GM21367 (cell line): ENCODE results near the gene MS4A14.
A peak's percentile ranks its signal among the peaks of the same experiment; 100 is the strongest.
"Not testable (repeated sequence)": the region's sequence is repeated elsewhere in the genome, so short reads cannot be mapped to it uniquely, and the experiment has no call there.

Experiments
- ATAC-seq: cut with Tn5 transposase; IDR thresholded peaks from one replicate; pipeline ENCODE4 v1.9.1; 2021; ENCODE audit not compliant: unreplicated experiment

MS4A14 gene

DNA sequence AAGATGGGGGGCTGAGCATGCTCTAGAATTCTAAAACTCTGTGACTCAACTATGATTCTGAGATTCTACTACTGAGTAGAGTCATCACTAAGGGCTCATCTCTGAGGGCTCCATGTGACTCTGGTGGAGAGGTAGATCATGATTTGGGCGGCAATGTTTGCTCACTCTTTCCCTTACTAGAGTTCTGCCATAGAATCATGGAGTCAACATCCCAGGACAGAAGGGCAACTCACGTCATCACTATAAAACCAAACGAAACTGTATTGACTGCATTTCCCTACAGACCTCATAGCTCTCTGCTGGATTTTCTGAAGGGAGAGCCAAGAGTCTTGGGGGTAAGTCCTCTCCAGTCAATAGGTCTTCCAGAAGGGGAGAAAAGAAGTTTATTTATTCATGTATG lies at the start of gene MS4A14:
TSS of gene MS4A14 (plus strand) at position 78 of the 400 bp plus-strand sequence. CDS start at position 198, 120 bp downstream.
- no peak for ATAC-seq

DNA sequence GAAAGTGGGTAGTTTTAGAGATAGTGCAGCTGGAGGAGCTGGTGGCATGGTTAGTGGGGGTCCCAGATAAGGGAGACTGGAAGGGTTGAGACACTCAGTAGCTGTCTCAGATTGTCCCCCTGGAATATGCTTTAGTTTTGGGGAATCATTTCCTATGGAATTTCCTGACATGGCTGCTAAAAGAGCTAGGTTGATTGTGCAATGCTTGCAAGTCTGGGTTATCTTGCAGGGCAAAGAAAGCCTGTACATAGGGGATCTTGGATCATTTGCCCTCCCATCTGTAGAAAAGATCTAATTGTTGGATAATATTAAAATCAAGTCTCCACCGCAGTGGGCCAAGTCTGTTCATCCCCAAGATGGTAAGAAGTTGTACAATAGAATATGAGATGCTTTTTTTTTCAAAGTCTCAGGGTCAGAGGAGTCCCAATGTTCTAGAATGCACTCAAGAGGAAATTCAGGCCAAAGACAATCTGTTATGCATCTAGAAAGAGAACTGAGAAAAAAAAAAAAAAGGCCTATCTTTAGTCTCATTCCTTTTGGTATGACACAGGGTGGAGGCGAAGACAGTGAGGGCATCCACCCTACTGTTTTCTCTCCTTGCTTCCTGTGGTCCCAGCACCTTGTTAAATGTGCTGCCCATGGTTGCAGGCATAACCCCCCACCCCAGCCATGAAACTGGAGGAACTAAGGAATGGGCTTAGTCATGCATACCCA lies 49.0 kb upstream of the MS4A14 start:
- no peak for ATAC-seq

DNA sequence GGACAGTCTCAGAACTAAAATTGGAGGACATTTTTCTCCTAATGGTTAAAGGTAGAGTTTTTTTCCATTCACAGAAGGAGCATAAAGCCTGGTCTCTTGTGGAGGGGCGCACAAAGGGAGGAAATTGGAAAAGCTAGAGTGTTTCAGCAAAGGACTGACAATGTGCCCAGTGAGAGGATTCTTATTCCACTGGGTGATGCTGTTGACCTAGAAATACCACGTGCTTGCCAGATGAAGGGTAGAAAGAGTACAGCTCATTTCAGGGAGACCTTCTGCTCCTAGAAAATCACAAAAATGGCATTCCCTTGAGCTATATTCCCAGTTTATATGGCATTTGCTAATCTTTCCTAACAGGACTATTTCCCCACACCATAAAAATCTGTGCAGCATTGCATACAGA lies 48.1 kb upstream of the MS4A14 start:
- no peak for ATAC-seq

DNA sequence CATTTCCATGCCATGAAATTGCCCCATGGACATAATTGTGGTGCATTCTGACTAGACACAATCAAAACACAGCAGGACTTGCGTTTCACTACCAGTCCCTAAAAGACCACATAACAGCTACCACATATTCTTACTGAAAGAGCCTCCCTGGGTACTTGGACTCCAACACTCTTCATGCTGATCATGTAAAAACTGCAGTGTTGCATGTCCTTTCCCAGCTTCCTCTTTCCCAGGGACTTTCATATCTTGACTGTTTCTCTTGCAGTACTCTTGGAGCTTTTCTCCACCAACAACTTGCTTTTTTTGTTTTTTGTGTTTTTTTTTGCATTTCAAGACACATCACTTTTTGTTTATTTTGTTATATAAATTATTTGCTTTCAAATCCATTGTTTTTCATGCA lies 46.3 kb upstream of the MS4A14 start:
- no peak for ATAC-seq

DNA sequence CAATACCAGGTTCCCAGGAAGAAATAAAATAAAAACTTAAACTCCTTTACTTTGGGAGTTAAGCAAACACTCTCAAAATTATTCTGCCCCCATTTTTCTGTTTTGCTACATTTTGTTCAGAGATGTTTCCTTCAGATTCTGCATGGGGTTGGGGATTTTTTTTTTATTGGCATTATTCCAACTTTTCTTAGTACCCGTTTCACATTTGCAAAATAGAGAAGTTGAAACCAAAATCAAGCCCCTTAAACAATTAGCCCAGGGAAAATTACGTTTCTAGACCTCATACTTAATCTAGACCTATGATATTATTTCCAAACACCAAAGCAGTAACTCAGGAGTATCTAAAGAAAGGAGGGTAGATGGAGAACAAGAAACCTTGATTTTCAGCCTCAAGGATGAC lies 38.5 kb upstream of the MS4A14 start:
- ATAC-seq, result no peak

DNA sequence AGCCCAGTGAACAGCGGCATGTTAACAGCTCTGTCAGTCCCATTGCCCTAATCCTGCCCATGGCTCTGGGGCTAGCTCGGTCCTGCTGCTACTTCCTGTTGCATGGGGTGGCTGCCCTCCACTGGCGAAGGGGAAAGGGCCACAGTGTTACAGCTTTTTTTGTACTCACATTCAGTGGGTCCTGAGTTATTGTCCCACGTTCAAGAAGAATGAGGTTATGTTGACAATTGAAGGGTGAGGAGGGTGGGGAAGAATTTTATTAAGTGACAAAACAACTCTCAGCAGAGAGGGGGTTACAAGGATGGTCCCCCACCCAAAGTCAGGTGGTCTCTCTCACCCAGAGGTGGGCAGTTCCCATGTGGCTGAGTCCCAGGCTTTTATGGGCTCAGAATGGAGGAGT lies 35.6 kb upstream of the MS4A14 start:
- no peak for ATAC-seq

- no peak for ATAC-seq
Measured at GRCh38 chr11:60362241-60362640, 34.0 kb upstream of the MS4A14 start.

GRCh38 chr11:60363542-60364470 lies 32.5 kb upstream of the MS4A14 start:
- peak; percentile 51 for ATAC-seq

DNA sequence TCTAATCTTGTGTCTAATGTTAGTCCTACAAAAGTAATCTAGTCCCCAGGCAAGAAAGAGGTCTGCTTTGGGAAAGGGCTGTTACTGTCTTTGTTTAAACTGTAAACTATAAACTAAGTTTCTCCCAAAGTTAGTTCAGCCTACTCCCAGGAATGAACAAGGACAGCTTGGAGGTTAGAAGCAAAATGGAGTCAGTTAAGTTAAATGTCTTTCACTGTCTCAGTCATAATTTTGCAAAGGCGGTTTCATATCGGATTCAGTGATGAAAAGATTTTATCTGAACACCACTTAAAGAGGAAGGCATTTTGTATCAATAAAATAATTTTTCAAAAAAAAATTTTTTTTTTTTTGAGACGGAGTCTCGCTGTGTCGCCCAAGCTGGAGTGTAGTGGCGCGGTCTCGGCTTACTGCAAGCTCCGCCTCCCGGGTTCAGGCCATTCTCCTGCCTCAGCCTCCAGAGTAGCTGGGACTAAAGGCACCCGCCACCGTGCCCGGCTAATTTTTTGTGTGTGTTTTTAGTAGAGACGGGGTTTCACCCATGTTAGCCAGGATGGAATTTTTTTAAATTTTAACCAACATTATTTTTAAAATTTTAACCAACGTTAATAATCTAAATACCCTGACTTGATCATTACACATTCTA lies 29.9 kb upstream of the MS4A14 start:
- not testable (repeated sequence) for ATAC-seq

- ATAC-seq, result peak; percentile 80
Measured at GRCh38 chr11:60367009-60367408, 29.2 kb upstream of the MS4A14 start.

GRCh38 chr11:60367896-60368295 lies 28.4 kb upstream of the MS4A14 start:
- no peak for ATAC-seq

- ATAC-seq, result no peak
Measured at GRCh38 chr11:60370252-60370810, 25.9 kb upstream of the MS4A14 start.

DNA sequence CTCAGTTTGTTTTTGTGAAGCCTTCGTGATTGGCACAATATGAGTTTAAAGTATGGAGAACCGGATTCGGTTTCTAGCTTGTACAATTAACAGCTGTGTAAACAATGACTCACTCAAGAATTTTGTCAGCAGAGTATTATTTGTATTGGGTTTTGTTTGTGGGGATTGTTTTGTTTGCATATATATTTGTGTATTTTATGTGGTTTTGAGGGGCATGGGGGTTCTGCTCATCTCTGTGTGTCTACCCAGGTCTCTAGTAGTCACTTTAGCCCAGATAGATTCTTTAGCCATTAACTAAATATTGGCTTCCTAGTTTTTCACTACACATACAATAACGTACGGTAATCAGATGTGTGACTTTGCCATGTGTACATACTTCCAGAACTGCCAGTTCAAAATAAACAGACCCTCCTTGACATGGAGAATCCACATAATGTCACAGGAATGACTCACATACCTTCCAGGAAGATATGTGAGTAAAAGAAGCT lies 25.4 kb upstream of the MS4A14 start:
- no peak for ATAC-seq

GRCh38 chr11:60371386-60371785 lies 24.9 kb upstream of the MS4A14 start:
- ATAC-seq, result no peak

- no peak for ATAC-seq
Measured at GRCh38 chr11:60371854-60372253, 24.4 kb upstream of the MS4A14 start.

- no peak for ATAC-seq
Measured at GRCh38 chr11:60372767-60373166, 23.5 kb upstream of the MS4A14 start.

- no peak for ATAC-seq
Measured at GRCh38 chr11:60375316-60375715, 20.9 kb upstream of the MS4A14 start.

- ATAC-seq, result no peak
Measured at GRCh38 chr11:60376601-60377000, 19.7 kb upstream of the MS4A14 start.

- ATAC-seq, result peak; percentile 54
Measured at GRCh38 chr11:60377401-60378136, 18.7 kb upstream of the MS4A14 start.

- ATAC-seq, result peak; percentile 86
Measured at GRCh38 chr11:60378354-60378753, 17.9 kb upstream of the MS4A14 start, which contains the start of gene MS4A7. MS4A7 (plus strand) TSS chr11:60378532; CDS start chr11:60383142, 4,610 bp downstream.
